Cardiac muscle cell (in vitro differentiated cells and primary cell): ENCODE measurements around the gene SCNN1B. TPM values are rescaled to one million over a fixed set of nuclear protein-coding genes. Genes with fewer than 3 reads are reported as not detected.

Experiments used
- DNase-seq, 2 donors: peaks; one replicate each; pipeline versions ENCODE4 v3.0.0 to v3.0.0-alpha.2; 2010 to 2017; ENCODE audit warnings: low read depth in 1 of 2, low spot score in 1 of 2
- H3K27ac ChIP-seq: fragments of 200-600 bp; sonication (generic); 2 replicates; pipeline ENCODE4 v1.5.1; 2016
- H3K27me3 ChIP-seq: fragments of 200-600 bp; sonication (generic); 2 replicates; pipeline ENCODE4 v1.6.0; 2016; ENCODE audit warnings: control low read depth
- H3K36me3 ChIP-seq: fragments of 200-600 bp; sonication (generic); 2 replicates; pipeline ENCODE4 v1.5.1; 2016; ENCODE audit warnings: control low read depth
- H3K4me1 ChIP-seq: fragments of 200-600 bp; sonication (generic); 2 replicates; pipeline ENCODE4 v1.8.1; 2017; ENCODE audit warnings: low read depth, mild to moderate bottlenecking, mixed run types
- H3K4me3 ChIP-seq: fragments of 200-600 bp; sonication (generic); 2 replicates; pipeline ENCODE4 v1.5.1; 2016; ENCODE audit warnings: mild to moderate bottlenecking
- H3K9me3 ChIP-seq: fragments of 200-600 bp; sonication (generic); 2 replicates; pipeline ENCODE4 v1.5.1; 2017; ENCODE audit warnings: low read depth, mild to moderate bottlenecking, control low read depth
- CTCF ChIP-seq: IDR thresholded peaks from 2 replicates; pipeline ENCODE4 v1.5.1; 2012; ENCODE audit warnings: low read depth, mild to moderate bottlenecking, low read length
- polyA plus RNA-seq: library from polyadenylated mRNA; unstranded; fragments of >200 nt; fragmentation: Nextera tagmentation; extraction: Ambion mirVana; gene quantifications from 2 replicates; pipeline ENCODE4 v1.2.1, GENCODE V29; 2016
- total RNA-seq: library from RNA; depleted of rRNA; stranded (reverse); fragments of >200 nt; gene quantifications from 2 replicates; pipeline ENCODE4 v1.2.3, GENCODE V29; 2016

Gene SCNN1B
- total and polyA plus RNA-seq, 2 experiments from 2014 or later, result not detected

- Histone ChIP-seq H3K4me1 (no peaks in the 10 kb centered on the region), H3K4me3 (no peak overlapping the region), H3K27ac (no peak overlapping the region), H3K9me3 (no peaks in the 10 kb centered on the region), H3K27me3 (no peaks in the 10 kb centered on the region), H3K36me3 (peaks cover 17% of the 10 kb centered on the region)
- DNase-seq, result no peak
- TF ChIP-seq CTCF, result no peak
These were observed 108.1 kb downstream of the SCNN1B start for GRCh38 chr16:23410176-23410575.

GRCh38 chr16:23414731-23415130 lies 112.6 kb downstream of the SCNN1B start:
- no peak for DNase-seq
- Histone ChIP-seq H3K4me3 (no peak overlapping the region), H3K36me3 (peaks cover 11% of the 10 kb centered on the region), H3K4me1 (no peaks in the 10 kb centered on the region), H3K27ac (peak overlapping the region; percentile 18), H3K9me3 (no peaks in the 10 kb centered on the region), H3K27me3 (no peaks in the 10 kb centered on the region)
- no peak for TF ChIP-seq CTCF

- Histone ChIP-seq H3K4me1 (no peaks in the 10 kb centered on the region), H3K4me3 (no peak overlapping the region), H3K9me3 (no peaks in the 10 kb centered on the region), H3K27me3 (no peaks in the 10 kb centered on the region), H3K36me3 (peaks cover 6% of the 10 kb centered on the region), H3K27ac (peak overlapping the region; percentile 23)
- TF ChIP-seq CTCF, result no peak
- peak in 1 of 2 donors; percentile 65 for DNase-seq
These were observed 114.7 kb downstream of the SCNN1B start for GRCh38 chr16:23416816-23417215.

- TF ChIP-seq CTCF, result no peak
- no peaks in the 10 kb centered on the region for H3K9me3 ChIP-seq
- no peaks in the 10 kb centered on the region for H3K27me3 ChIP-seq
- no peaks in the 10 kb centered on the region for H3K4me1 ChIP-seq
- H3K27ac ChIP-seq, result no peak overlapping the region
- no peak overlapping the region for H3K4me3 ChIP-seq
- DNase-seq, result peak in 1 of 2 donors; percentile 20
- no peaks in the 10 kb centered on the region for H3K36me3 ChIP-seq
These were observed 117.9 kb downstream of the SCNN1B start for GRCh38 chr16:23420011-23420410.

- no peak overlapping the region for H3K4me3 ChIP-seq
- DNase-seq, result peak in 1 of 2 donors; percentile 93
- H3K9me3 ChIP-seq, result no peaks in the 10 kb centered on the region
- H3K36me3 ChIP-seq, result no peaks in the 10 kb centered on the region
- no peaks in the 10 kb centered on the region for H3K27me3 ChIP-seq
- H3K4me1 ChIP-seq, result no peaks in the 10 kb centered on the region
- no peak overlapping the region for H3K27ac ChIP-seq
- no peak for TF ChIP-seq CTCF
These were observed 121.5 kb downstream of the SCNN1B start for GRCh38 chr16:23423496-23424049.
